Stimulated activated CD8-positive, alpha-beta memory T cell treated with anti-CD3 and anti-CD28 coated beads, Interleukin-7, amount 100 ng/mL, for 48 hours (primary cell): ENCODE data around the gene LPAR1.
"Not testable (repeated sequence)": the region's sequence is repeated elsewhere in the genome, so short reads cannot be mapped to it uniquely, and the experiment has no call there.

ENCODE experiments used
- DNase-seq, 2 donors: peaks; one replicate each; pipeline ENCODE4 v3.0.0-alpha.2; 2020; ENCODE audit warnings: low read depth in 1 of 2; ENCODE audit errors: extremely low read depth in 1 of 2

The LPAR1 gene, protein sequence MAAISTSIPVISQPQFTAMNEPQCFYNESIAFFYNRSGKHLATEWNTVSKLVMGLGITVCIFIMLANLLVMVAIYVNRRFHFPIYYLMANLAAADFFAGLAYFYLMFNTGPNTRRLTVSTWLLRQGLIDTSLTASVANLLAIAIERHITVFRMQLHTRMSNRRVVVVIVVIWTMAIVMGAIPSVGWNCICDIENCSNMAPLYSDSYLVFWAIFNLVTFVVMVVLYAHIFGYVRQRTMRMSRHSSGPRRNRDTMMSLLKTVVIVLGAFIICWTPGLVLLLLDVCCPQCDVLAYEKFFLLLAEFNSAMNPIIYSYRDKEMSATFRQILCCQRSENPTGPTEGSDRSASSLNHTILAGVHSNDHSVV

DNA sequence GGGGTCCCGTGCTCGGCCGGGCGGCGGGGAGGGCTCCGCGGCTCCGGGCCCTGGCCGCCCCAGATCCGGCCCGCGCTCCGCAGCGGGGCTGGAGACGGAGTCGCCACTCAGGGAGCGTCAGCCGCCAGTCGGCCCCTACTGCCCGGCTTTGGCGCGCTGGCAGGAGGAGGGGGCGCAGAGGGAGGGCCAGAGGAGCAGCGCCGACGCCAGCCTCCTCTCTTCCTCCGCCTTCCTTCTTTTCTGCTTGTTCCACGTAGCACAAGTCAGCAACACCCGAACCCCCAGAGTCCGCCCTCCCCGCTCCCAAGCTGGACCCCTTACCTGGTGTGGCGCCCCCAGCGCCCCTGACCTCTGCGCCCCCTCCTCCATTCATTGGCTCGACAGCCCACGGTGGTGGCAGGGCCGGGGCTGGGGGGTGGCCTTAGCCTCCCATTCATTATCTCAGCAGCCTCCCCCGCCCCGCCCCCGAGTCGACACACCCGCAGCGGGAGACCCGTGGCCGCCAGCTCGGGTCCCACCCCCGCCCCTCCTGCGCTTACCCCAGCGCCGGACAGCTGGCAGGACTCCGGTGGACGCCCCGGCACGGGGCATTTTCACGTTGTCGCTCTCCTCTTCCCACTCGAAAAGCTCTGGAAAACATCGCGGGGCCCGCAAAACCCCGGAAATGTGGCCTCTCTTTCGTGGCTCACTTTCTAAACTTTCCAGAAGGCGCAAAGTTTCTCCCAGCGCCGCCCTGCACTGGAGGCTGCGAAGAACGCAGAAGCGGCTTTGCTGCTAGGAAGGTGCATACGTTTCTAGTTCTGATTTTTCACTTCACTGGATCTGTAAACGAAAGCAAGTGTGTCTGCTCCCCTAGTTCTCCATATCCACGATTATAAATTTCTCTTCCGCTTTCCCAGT, at the start of gene LPAR1:
Gene LPAR1, minus strand, starts transcription at position 140 of the 900 bp plus-strand sequence. CDS start 66,353 bp downstream, outside the sequence.
- no peak for DNase-seq

- DNase-seq, result no peak
Observed at GRCh38 chr9:111078391-111079038, 40.2 kb upstream of the LPAR1 start.

DNA sequence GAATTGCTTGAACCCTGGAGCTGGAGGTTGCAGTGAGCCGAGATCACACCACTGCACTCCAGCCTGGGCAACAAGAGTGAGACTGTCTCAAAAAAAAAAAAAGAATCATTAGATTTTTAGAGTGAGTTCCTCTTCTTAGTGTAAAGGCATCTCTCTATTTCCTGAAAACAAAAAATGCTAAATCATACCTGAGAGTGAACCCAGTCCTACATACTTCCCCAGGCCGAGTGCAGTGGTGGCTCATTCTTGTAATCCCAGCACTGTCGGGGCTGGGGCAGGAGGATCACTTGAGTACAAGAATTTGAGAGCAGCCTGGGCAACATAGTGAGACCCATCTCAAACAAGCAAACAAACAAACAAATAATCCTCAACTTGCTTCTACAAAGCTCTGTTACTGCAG, 38.2 kb upstream of the LPAR1 start:
- DNase-seq, result no peak

DNA sequence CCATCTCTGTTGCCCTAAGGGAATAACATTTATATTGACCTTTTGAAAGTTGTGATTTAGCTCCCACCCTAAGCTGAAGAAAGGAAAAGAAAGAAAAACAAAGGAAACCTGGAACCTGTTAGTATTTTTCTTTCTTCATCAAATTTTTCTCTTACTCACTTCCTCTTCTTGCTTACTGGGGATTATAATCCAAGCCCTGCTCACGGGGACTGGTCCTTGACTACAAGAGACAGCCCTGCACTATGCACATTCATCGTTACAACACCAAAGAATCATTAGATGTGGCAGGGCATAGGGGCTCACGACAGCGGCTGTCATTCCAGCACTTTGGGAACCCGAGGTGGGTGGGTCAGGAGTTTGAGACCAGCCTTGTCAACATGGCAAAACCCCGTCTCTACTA, 37.8 kb upstream of the LPAR1 start:
- no peak for DNase-seq

GRCh38 chr9:111074395-111074794, 36.1 kb upstream of the LPAR1 start:
- DNase-seq, result no peak

- DNase-seq, result no peak
Observed at GRCh38 chr9:111069183-111069582, 30.9 kb upstream of the LPAR1 start.

GRCh38 chr9:111068771-111069170, 30.5 kb upstream of the LPAR1 start:
- no peak for DNase-seq

DNA sequence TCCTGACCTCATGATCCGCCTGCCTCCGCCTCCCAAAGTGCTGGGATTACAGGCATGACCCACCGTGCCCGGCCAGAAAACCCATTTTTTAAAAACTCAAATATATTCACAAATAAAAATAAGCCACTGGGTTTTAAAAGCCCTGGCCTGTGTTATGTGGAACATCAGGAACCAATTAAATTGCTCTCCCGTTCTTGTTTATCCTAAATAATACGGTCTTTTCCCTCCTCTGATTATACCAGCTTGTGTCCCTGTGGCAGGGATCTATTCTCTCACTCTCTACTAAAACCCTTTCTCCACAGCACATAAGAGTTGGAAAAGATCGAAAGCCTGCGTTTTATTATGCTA, 30.1 kb upstream of the LPAR1 start:
- no peak for DNase-seq

DNA sequence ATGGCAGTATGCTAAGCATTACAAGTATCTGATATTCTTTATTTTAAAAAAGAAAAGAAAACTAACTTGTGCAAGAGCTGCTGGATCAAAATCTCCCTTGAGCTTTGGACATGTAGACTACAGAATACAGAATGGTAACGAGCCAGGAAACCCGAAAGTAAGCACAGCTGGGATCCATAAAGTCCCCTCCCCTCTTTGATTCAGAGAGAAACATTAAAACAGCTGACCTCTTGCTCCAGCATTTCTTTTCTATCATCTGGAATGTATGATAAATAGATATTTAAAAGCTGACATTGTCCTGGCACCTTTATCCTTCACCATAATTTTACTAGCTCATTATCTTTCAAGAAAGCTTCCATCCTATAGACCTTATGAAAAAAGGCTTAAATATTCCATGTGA, 28.2 kb upstream of the LPAR1 start:
- DNase-seq, result no peak

DNA sequence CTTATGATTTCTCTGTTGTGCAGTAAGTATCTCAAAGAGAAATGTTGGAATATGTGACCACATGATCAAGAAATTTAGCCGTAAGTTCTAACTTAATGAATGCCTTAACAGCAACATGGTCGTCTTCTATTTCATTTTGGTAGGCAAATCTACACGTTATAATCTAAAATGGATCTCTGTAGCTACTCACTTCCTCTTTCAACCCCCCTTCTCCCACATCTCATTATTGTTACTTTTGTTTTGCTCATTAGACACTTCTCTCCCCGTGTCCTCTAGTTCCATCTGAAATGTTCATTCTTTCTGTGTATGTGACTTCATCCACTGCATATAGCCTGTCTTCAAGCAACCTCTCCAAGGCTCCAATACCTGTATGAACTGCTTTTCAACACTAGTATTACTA, 27.1 kb upstream of the LPAR1 start:
- DNase-seq, result no peak

DNA sequence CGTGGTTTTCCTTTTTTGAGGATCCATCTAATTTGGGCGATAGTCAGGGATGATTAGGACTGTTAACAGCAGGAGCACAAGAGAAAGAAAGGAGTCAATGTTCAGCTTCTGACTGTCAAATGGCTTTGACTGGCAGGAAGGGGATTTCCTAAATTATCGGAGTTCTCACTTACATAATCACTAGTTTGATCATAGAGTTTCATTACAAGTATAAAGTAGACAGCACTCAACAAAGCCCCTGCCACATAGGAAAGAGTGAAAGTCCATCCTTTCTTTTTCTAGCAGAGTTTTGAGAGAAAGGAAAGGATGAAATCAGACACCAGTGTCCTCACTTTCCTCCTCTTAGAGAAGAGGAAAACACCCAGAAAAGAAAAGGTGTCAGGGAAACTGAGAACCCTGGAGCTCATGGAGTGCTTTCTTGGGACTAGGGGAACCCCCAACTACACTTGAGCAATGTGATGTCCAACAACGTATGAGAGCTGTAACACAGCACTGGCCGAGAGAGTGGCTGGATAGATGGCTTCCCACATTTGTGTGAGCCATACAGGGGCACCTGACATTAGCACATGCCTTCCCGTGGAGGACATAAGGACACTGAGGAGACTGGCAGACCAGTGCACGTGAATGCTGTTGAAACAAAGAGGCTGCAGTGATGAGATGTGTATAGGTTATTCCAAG, 26.0 kb upstream of the LPAR1 start:
- no peak for DNase-seq

DNA sequence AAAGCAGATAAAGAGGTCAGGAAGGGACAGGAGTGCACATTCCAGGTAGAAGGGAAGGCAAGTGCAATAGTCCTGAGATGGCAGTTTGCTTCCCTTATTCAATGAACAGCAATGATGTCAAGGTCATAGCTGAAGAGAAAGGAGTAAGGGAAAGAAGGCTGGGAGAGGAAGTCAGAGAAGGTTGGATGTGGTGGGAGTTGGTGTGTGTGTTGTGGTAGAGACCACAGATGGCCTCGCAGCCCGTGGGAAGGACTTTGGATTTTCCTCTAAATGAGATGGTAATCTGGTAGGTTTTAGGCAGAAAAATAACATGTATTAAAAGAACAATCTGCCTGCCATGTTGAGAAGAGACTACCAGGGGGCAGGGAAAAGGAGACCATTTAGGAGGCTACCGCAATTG, 25.1 kb upstream of the LPAR1 start:
- no peak for DNase-seq

- DNase-seq, result no peak
Observed at GRCh38 chr9:111058166-111058565, 19.9 kb upstream of the LPAR1 start.

DNA sequence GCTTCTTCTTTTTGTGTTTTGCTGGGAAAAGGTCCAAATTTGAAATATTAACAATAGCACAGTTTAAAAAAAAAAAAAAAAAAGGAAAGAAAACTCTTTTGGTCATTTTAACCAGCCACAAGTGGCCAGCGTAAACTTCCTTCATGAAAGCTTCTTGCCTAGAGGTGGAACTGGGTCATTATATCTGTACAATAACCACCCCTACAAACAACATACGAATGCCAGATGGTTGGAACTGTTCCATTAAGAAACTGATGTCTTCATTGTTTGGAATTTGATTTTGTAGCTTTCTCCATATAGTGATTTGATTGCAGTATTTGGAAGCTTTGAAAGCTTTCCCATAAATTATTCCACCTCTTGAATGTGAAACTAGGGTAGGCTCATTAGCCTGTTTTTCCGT, 18.3 kb upstream of the LPAR1 start:
- DNase-seq, result no peak

- DNase-seq, result no peak
Observed at GRCh38 chr9:111052791-111053190, 14.5 kb upstream of the LPAR1 start.

GRCh38 chr9:111051400-111051799, 13.1 kb upstream of the LPAR1 start:
- no peak for DNase-seq

DNA sequence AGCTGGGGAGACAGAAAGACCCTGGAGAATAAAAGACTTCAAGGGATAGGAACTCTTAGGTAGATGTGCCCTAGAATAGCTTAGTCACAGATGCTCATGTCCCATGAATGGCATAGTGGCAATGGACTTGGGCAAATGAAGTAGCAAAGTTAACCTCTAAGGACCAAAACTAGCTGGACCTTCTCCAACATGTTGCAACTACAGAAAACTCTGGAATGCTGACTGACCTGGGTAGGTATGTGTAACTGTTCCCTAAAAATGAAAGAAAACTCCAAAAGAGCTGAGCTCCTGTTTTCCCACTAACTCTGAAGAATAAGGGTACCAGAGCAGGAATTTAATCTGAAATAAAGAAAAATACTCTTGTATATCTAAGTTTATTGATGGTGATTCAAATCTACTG, 12.5 kb upstream of the LPAR1 start:
- DNase-seq, result no peak

DNA sequence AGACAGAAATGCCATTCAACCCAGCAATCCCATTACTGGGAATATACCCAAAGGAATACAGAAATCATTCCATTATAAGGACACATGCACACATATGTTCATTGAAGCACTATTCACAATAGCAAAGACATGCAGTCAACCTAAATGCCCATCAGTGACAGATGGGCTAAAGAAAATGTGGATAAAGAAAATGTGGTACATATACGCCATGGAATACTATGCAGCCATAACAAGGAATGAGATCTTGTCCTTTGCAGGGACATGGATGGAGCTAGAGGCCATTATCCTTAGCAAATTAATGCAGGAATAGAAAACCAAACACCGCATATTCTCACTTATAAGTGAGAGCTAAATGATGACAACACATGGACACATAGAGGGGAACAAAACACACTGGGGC, 9.0 kb upstream of the LPAR1 start:
- DNase-seq, result not testable (repeated sequence)

DNA sequence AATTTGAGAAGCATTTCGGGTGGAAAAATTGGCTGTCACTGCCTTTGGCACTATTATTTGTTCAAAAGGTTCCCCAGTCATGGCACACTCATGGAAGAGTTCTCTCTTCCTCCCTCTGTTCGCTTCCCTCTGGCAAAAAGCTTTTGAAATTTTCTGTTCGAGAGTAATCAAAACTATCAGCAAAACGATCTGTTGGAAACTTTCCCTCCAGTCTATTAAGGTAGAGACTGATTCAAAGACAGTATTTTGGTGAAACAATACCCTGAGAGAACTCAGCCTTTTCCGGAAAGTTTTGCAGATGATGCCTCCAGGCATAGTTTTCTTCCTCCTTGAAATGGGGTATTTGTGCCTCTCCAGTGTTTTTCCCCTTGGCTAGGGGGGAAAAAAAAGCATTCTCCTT, 3.6 kb upstream of the LPAR1 start:
- DNase-seq, result no peak

DNA sequence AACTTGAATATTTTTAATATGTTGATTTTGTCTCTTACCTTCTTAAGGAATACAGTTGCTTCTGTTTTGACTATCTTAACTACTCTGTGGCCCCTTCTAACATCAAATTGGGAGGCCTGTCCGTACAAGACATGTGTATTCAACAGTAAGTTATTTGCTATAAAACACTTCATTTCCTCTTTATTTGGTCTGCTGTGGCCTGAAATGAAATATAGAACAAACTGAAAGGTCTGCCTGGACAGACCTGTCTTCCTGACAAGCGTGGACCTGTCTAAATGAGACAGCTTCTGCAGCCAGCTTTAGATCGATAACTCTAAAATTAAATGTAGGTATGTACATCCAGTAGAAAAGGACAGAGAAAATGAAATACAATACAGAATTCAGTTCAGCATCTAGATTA, 2.2 kb upstream of the LPAR1 start:
- no peak for DNase-seq

DNA sequence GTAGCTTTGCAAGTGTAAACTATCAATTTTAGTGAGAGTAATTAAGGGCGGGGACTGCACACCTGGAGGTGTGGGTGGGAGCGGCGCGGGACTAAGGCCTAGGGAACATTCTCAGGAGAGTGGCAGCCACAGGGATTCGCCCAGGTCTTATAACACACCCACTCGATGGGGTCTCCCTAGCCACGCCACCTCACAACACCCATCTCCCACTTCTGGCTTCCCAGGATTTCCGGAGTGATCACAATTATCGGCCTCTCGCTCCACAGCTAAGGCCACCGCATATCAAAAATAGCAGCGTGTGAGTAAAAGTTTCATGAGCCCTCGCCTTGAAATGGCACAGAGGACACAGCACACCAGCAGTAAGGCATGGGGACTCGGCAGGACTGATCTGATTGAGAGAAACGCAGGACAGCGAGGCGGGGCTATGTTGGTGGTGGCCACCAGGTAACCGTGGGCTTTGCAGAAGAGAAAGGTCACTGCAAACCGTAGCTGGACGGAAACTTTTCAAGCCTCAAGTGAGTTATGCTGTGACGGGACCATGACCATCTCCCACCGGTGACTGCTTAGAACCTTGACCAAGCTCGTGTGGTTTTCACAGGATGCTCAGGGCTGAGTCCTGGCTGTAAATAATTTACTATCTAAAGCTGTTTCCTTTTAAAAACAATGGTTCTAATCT, 1.1 kb upstream of the LPAR1 start:
- DNase-seq, result no peak
